ENCODE data around the gene OR2T2. TPM values are rescaled to one million over a fixed set of nuclear protein-coding genes. Genes with fewer than 3 reads are reported as not detected.
"Not testable (repeated sequence)": the region's sequence is repeated elsewhere in the genome, so short reads cannot be mapped to it uniquely, and the experiment has no call there.

Gene OR2T2
- total RNA-seq (2014; rRNA removed; shearing (Covaris generic)) = not detected in 2 replicates
- not detected in 2 replicates for polyA plus RNA-seq (2014; cell fraction: nucleus; rRNA removed)

- not testable (repeated sequence) for DNase-seq (ENCODE audit: extremely low read depth, low read depth)
Observed at GRCh38 chr1:248445399-248445798, at the start of gene OR2T2. TSS of gene OR2T2 (plus strand) at chr1:248445637. CDS start at chr1:248452798, 7,161 bp downstream.

GRCh38 chr1:248402748-248403147 is 42.7 kb upstream of the OR2T2 start, which contains the start of gene OR2T1:
TSS of gene OR2T1 (plus strand) at chr1:248403048. CDS start at chr1:248406148, 3,100 bp downstream.
- no peak for DNase-seq (ENCODE audit: extremely low read depth, low read depth)

GRCh38 chr1:248404024-248404423 is 41.4 kb upstream of the OR2T2 start:
- no peak for DNase-seq (ENCODE audit: extremely low read depth, low read depth)

- DNase-seq (ENCODE audit: extremely low read depth, low read depth) = no peak
Observed at GRCh38 chr1:248406721-248407692, 38.4 kb upstream of the OR2T2 start.

- no peak for DNase-seq (ENCODE audit: extremely low read depth, low read depth)
Observed at GRCh38 chr1:248416226-248416625, 29.2 kb upstream of the OR2T2 start.

- no peak for DNase-seq (ENCODE audit: extremely low read depth, low read depth)
Observed at GRCh38 chr1:248417854-248418253, 27.6 kb upstream of the OR2T2 start.

- no peak for DNase-seq (ENCODE audit: extremely low read depth, low read depth)
Observed at GRCh38 chr1:248421384-248421783, 24.1 kb upstream of the OR2T2 start.

- not testable (repeated sequence) for DNase-seq (ENCODE audit: extremely low read depth, low read depth)
Observed at GRCh38 chr1:248427526-248428191, 17.8 kb upstream of the OR2T2 start.

GRCh38 chr1:248428192-248428533 is 17.3 kb upstream of the OR2T2 start:
- not testable (repeated sequence) for DNase-seq (ENCODE audit: extremely low read depth, low read depth)

GRCh38 chr1:248431683-248432082 is 13.8 kb upstream of the OR2T2 start:
- DNase-seq (ENCODE audit: extremely low read depth, low read depth) = not testable (repeated sequence)

- DNase-seq (ENCODE audit: extremely low read depth, low read depth) = not testable (repeated sequence)
Observed at GRCh38 chr1:248432201-248432600, 13.2 kb upstream of the OR2T2 start.

GRCh38 chr1:248433811-248434415 is 11.5 kb upstream of the OR2T2 start:
- not testable (repeated sequence) for DNase-seq (ENCODE audit: extremely low read depth, low read depth)

- DNase-seq (ENCODE audit: extremely low read depth, low read depth) = not testable (repeated sequence)
Observed at GRCh38 chr1:248434913-248435312, 10.5 kb upstream of the OR2T2 start.

GRCh38 chr1:248436303-248436702 is 9.1 kb upstream of the OR2T2 start:
- not testable (repeated sequence) for DNase-seq (ENCODE audit: extremely low read depth, low read depth)

GRCh38 chr1:248438668-248439067 is 6.8 kb upstream of the OR2T2 start:
- not testable (repeated sequence) for DNase-seq (ENCODE audit: extremely low read depth, low read depth)

- DNase-seq (ENCODE audit: extremely low read depth, low read depth) = not testable (repeated sequence)
Observed at GRCh38 chr1:248439283-248439682, 6.2 kb upstream of the OR2T2 start.

GRCh38 chr1:248442500-248443277 is 2.7 kb upstream of the OR2T2 start:
- not testable (repeated sequence) for DNase-seq (ENCODE audit: extremely low read depth, low read depth)

- DNase-seq (ENCODE audit: extremely low read depth, low read depth) = not testable (repeated sequence)
Observed at GRCh38 chr1:248444603-248445002, 834 bp upstream of the OR2T2 start.

- not testable (repeated sequence) for DNase-seq (ENCODE audit: extremely low read depth, low read depth)
Observed at GRCh38 chr1:248448409-248449074, 3.1 kb downstream of the OR2T2 start.
